ENCODE measurements around the gene TRIM77. TPM values are rescaled to one million over a fixed set of nuclear protein-coding genes. Genes with fewer than 3 reads are reported as not detected.
"Not testable (repeated sequence)": the region's sequence is repeated elsewhere in the genome, so short reads cannot be mapped to it uniquely, and the experiment has no call there.

Gene TRIM77
- not detected for polyA plus RNA-seq (ENCODE audit: insufficient read length in 3 of 3)

DNA sequence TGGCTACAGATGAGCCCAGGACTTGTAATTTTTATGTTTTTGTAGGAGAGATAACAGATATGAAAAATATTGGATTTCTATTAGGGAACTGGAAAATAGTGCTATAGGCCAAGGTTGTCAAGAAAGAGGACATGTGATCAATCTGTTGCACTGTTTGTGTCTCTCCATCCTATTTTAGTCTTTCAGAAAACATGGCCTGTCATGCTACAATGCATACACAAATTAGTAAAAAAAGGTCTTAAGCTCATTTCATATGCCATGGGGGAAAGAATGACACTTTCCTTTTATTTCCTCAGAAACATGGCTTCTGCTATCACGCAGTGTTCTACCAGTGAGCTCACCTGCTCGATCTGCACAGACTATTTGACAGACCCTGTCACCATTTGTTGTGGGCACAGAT, at the start of gene TRIM77:
TRIM77 (plus strand) TSS at position 301 of the 400 bp plus-strand sequence; CDS start at position 301, 0 bp downstream.
- DNase-seq (ENCODE audit: low read depth in 3 of 3, low spot score in 2 of 3), result not testable (repeated sequence)

DNA sequence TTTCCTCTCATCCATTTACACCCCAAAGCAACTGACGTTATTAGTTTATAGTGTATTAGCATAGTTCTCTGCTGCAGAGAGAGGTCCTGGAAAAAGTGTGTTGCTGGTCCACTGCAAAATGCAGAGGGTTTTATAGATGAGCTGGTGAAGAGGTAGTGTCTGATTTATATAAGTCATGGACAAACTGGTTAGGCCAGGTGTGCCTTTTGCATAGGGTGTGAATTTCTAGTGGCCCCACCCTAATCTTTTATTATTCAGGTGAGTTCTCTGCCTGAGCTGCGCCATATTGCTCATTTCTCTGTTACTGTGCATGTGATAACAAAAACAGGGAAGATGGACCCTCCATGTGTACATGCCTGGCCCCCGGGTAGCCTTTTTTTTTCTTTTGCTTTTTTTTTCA, 43.1 kb upstream of the TRIM77 start:
- no peak for DNase-seq (ENCODE audit: low read depth in 3 of 3, low spot score in 2 of 3)

DNA sequence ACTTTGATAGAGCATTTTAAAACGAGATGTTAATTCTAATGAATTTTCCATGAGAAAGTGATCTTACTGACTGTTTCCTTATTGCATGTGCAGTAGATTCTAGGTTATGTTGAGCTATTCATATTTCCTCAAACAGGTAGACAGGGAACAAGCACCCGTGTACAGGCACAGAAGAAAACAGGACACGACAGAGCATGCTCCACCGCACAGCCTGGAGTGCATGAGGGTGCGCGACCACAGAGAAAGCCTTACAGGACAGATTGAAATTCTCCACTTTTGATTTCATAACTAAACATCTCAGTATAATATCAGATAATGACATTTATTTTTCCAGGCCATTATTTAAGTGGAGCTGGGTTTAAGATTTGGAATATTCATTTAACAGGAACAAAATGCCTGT, 41.9 kb upstream of the TRIM77 start:
- not testable (repeated sequence) for DNase-seq (ENCODE audit: low read depth in 3 of 3, low spot score in 2 of 3)

DNA sequence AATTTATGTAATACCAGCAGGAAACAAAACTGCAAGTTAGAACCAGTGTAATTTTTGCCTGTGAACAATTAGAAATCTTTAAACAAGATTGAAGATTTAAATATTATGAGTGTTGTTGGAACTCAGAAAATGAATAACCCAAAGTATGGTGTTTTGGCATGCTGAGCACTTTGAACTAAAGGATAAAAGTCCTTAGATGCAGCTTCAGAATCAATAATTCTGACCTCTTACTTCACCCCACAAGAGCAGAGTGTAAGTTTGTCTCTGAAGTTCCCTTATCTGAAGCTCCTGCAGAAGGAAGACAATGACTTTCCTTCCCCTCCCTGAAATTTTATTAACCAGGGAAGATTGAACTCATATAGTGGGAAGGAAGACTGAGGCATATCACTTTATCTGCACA, 40.5 kb upstream of the TRIM77 start:
- DNase-seq (ENCODE audit: low read depth in 3 of 3, low spot score in 2 of 3), result not testable (repeated sequence)

DNA sequence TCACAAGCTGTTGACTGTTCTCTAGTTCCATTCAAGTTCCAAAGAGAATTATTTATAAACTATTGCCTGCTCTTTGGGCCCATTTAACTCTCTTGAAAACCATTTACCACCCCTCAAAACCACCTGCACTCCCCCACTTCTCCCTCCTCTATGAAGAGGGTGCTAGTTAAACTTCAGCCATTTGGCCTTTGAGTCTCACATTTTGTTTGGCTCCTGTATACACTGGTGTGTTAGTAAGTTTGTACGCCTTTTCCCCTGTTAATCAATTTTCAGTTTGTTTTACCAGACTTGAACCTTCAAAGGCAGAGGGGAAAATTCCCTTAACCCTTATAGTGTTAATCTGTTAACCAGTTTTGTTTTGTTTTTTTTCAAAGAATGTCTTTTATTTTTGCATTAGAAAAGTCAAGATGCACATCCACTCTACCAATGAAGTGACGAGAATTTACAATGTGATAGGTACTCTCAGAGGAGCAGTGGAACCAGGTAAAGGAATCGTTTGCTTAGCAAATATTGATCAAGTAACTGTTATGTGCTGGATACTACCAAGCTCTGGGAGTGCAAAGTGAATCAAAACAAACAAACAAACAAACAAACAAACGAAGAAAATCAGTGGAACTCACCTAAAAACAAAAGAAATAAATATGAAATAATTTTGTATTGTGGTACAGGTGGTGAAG, 40.0 kb upstream of the TRIM77 start:
- DNase-seq (ENCODE audit: low read depth in 3 of 3, low spot score in 2 of 3), result not testable (repeated sequence)

GRCh38 chr11:89672547-89672946, 37.6 kb upstream of the TRIM77 start:
- not testable (repeated sequence) for DNase-seq (ENCODE audit: low read depth in 3 of 3, low spot score in 2 of 3)

GRCh38 chr11:89673380-89673779, 36.7 kb upstream of the TRIM77 start:
- not testable (repeated sequence) for DNase-seq (ENCODE audit: low read depth in 3 of 3, low spot score in 2 of 3)

DNA sequence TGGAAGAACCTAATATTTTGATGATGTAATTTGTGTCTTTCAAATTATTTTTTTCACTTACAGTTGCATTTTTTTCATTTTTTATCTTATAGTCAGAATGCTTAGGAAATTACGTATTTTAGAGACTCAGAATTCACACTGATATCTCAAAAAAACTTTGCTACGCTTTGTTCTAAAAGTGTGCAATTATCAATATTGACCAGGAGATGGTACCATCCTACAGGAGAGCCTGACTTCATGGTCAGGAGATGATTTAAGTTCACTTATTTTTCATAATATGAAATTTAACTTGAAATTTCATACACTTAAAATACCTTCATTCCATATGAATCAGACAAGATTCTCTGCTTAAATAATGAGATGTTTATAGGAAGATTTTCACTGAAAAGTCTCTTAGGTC, 34.7 kb upstream of the TRIM77 start:
- DNase-seq (ENCODE audit: low read depth in 3 of 3, low spot score in 2 of 3), result not testable (repeated sequence)

GRCh38 chr11:89675948-89676347, 34.2 kb upstream of the TRIM77 start:
- DNase-seq (ENCODE audit: low read depth in 3 of 3, low spot score in 2 of 3), result not testable (repeated sequence)

DNA sequence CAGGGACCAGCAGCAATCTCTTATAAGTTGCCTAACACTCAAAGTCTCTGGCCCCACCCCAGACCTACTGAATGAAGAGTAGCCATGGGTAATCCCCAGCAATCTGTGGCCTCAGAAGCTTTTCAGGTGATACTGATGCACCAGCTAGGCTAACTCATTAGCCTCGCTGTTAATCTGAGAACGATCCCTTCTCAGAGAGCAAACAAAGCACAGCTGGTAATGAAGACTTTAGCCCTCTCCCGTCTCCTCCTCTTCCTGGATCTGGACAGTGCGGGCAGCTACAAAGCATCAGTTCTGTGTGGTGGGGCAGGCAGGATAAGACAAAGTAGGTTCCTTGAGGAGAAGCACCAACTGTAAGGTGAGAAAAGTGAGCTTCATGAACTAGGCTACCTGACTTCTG, 3.0 kb upstream of the TRIM77 start:
- DNase-seq (ENCODE audit: low read depth in 3 of 3, low spot score in 2 of 3), result not testable (repeated sequence)

DNA sequence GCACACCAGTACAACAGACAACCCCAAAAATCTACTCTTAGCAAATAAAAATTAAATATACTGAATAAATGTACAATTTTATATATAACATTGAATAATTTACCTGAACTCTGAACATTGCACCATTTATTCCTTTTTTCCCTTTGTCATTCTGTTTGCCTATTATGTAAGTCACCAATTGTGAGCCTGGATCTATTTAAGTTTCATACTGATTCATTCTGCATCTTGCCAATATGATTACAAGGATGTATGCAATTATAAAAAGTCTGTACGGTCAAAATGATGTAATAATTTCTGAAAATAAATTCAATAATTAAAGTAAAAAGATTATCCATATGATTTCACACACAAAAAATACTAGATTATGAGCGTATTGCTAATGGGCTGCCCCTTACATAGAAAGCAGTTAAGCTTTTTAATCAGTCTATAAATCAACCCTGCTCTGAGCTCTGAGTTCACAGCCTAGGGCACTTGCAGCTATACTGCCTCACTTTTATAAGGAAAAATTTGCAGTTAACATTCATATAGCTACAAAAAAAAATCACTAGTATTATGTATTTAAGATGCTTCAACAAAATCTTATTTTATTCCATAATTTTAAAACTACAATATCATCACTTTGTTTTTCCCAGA, 14.9 kb downstream of the TRIM77 start:
- DNase-seq (ENCODE audit: low read depth in 3 of 3, low spot score in 2 of 3), result not testable (repeated sequence)

GRCh38 chr11:89730215-89730614, 20.1 kb downstream of the TRIM77 start:
- not testable (repeated sequence) for DNase-seq (ENCODE audit: low read depth in 3 of 3, low spot score in 2 of 3)

DNA sequence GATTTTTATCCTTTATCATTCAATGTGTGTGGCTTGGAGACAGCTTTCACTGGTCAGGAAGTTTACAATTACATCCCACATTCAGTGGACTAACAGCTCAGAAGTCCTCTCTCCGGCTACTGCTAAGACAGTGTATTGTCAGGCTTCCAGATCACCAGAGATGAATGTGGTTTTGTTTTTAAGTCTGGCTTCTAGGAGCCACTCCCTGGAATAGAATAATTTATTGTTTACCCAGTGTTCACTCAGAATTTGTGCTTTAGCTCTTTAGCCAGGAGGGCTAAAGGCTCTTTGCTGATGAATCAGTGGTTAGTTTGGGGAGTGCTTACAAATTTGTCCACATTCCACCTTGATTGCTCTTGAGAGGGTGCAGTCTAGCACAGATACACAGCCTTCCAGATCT, 26.5 kb downstream of the TRIM77 start:
- no peak for DNase-seq (ENCODE audit: low read depth in 3 of 3, low spot score in 2 of 3)

DNA sequence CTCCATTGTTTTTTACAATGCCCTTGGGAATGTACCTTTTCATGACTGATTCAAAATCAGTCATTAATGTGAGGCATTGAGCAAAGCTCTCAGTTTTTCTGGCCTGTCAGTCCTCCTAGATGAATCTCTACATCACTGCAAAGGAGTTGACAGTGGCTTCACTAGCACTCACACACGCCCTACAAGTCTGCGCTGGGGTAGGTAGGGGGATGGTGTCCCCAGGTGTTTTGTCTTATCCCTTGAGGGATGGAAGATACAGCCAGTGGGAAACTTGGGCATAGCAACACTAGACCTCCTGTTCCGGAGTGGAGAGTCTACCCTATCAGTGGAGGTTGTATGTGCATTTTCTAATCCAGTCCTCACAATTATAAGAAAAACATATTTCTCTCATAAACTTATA, 27.0 kb downstream of the TRIM77 start:
- no peak for DNase-seq (ENCODE audit: low read depth in 3 of 3, low spot score in 2 of 3)

DNA sequence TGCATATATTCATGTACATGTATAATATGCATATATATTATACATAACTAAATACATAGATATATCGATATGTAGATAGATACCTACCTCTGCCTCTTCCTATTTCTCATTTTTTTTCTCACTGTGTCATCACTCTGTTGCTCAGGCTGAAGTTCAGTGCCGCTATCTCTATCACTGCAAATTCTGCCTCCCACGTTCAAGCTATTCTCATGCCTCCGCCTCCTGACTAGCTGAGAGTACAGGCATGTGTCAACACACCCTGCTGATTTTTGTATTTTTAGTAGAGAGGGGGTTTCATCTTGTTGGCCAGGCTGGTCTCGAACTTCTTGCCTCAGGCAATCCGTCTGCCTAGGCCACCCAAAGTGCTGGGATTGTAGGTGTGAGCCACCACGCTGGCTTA, 31.3 kb downstream of the TRIM77 start:
- not testable (repeated sequence) for DNase-seq (ENCODE audit: low read depth in 3 of 3, low spot score in 2 of 3)

- not testable (repeated sequence) for DNase-seq (ENCODE audit: low read depth in 3 of 3, low spot score in 2 of 3)
Measured at GRCh38 chr11:89744158-89744557, 34.1 kb downstream of the TRIM77 start.

- not testable (repeated sequence) for DNase-seq (ENCODE audit: low read depth in 3 of 3, low spot score in 2 of 3)
Measured at GRCh38 chr11:89750822-89751221, 40.7 kb downstream of the TRIM77 start.

Other genes starting within 250 kb of the TRIM77 start
- 10 to 100 TPM; 50.2 to 65.6 (median 55.4) TPM for gene NOX4, start 218.9 kb upstream of the TRIM77 start, polyA plus RNA-seq (ENCODE audit: insufficient read length in 3 of 3)
- not detected for gene TRIM49, start 98.3 kb downstream of the TRIM77 start, polyA plus RNA-seq (ENCODE audit: insufficient read length in 3 of 3)
- gene TRIM64B, start 168.2 kb downstream of the TRIM77 start, polyA plus RNA-seq (ENCODE audit: insufficient read length in 3 of 3), result not detected
- gene TRIM49D1, start 211.9 kb downstream of the TRIM77 start, polyA plus RNA-seq (ENCODE audit: insufficient read length in 3 of 3), result not detected
- not detected for gene TRIM49D2, start 213.8 kb downstream of the TRIM77 start, polyA plus RNA-seq (ENCODE audit: insufficient read length in 3 of 3)